HTR-8/SVneo (cell line): ENCODE data around the gene HEPACAM.

ENCODE experiments used
- DNase-seq: peaks from one replicate; pipeline ENCODE4 v3.0.0; 2011; ENCODE audit warnings: low spot score, mixed read lengths; ENCODE audit not compliant: insufficient read length
- FAIRE-seq: peaks from 2 replicates; lab custom pipeline; 2011; peaks lifted over from hg19 to GRCh38; lab: Jason Lieb, UNC

HEPACAM gene

DNA sequence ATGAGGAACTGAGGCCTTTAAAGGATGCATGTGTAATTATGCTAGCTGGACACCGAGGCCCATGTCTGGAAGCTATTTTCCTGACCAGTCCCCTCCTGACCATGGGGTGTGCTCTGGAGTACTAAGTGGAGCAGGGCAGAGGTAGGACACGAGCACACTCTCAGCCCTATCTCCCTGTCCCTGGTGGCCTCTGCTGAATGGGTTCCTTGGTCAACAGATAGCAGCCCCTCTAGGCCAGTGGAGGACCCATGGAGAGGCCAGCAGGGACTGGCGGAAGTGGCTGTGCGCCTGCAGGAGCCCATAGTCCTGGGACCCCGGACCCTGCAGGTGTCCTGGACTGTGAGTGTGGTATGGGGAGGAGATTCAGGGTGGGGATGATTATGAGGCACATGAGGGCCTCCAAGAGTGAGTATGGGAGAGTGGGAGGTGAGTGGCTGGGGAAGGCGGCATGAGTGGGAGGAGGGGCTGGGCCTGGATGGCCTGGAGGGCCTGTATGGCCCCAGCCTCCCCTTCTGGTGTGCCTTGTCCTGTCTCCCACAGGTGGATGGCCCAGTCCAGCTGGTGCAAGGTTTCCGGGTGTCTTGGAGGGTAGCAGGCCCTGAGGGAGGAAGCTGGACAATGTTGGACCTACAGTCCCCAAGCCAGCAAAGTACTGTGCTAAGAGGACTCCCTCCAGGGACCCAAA, 61.1 kb downstream of the HEPACAM start:
- FAIRE-seq (no peak), DNase-seq (no peak)

DNA sequence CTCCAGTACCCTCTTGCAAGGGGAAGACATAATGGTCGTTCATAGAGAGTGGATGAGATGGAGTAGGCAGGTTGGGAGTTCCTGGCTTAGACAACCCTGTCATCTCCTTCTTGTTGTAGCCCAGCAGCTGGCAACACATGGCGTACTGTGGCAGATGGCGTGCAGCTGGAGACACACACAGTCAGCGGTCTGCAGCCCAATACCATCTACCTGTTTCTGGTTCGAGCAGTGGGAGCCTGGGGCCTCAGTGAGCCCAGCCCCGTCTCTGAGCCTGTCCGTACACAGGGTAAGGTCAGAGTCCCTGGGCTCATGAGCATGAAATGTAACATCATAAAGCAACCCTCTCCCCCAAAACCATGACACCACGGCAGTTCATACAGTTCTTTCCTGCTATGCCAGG, 61.9 kb downstream of the HEPACAM start:
- no peak for FAIRE-seq
- no peak for DNase-seq

DNA sequence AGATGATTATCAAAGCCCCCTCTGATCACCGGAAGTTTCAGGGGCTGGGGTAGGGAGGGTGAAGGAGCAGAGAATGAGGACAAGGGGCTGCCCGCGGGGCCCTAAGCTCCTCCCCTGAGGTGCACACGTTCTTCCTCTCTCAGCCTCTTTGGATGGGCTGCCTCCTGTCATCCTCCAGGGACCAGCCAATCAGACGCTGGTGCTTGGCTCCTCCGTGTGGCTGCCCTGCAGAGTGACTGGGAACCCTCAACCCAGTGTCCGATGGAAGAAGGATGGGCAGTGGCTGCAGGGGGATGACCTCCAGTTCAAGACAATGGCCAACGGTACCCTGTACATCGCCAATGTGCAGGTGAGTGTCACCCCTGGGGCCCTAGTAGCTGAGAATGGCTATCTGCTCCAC, 63.1 kb downstream of the HEPACAM start:
- FAIRE-seq, result no peak
- no peak for DNase-seq

DNA sequence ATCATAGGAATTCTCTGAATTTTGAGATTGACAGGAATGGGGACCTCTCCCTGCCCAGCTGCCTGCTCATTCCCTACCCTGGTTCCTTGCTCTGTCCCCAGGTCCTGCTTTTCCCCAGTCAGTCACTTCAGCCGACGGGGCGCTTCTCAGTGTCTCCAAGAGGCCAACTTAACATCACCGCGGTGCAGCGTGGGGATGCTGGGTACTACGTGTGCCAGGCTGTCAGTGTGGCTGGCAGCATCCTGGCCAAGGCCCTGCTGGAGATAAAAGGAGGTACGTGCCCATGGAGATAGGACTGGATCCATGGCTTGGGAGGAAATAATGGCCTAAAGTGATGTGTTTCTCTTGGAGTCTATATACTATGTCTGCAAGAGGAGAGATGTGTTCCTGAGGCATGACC, 63.6 kb downstream of the HEPACAM start:
- DNase-seq (no peak), FAIRE-seq (no peak)

DNA sequence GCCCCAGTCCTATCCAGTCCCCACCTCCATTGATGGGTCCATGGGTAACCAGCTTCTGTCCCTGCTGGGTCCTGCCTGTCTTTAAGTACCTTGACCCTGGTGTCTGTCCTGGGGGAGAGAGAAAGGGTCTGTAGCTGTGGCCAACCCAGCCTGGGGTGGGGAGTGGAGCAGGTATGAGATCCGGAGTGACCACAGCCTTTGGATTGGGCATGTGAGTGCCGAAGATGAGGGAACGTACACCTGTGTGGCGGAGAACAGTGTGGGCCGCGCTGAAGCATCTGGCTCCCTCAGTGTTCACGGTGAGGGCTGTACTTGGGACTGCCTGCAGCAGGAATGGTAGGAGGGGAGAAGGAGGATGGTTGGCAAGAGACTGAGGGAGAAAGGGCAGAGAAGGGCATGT, 65.4 kb downstream of the HEPACAM start:
- FAIRE-seq, result no peak
- no peak for DNase-seq

DNA sequence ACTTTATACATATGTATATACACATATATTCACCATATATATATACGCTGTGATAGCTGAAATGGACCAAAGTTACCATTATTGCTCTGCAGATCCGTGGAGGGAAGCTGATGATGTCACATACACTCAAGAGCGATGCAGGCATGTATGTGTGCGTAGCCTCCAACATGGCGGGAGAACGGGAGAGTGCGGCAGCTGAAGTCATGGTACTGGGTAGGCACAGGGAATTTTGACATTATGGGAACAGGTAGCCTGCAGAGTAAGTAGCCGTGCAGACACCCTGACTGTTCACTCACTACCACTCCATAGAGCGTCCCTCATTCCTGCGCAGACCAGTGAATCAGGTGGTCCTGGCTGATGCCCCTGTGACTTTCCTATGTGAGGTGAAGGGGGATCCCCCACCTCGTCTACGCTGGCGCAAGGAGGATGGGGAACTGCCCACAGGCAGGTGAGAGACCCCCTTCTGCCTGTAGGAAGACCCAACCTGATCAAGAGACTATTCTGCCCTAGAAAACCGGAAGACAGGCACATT, 65.9 kb downstream of the HEPACAM start:
- FAIRE-seq (no peak), DNase-seq (no peak)

DNA sequence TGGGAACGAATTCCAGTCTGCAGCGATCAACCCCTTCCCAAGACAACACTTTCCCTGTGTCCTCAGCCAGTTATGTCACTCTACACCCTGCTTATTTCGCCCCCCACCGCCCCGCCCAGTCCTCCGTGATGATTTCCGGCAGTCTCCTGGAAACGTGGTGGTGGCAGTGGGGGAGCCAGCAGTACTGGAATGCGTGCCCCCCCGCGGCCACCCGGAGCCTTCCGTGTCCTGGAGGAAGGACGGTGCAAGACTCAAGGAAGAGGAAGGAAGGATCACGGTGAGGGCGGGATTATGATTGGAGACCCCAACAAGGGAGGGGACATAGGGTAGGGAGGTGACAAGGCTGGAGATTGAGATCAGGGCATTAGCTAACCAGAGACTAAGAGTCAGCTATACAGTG, 66.5 kb downstream of the HEPACAM start:
- no peak for FAIRE-seq
- DNase-seq, result no peak
